ENCODE results near the gene PRIMA1.

The PRIMA1 gene

DNA sequence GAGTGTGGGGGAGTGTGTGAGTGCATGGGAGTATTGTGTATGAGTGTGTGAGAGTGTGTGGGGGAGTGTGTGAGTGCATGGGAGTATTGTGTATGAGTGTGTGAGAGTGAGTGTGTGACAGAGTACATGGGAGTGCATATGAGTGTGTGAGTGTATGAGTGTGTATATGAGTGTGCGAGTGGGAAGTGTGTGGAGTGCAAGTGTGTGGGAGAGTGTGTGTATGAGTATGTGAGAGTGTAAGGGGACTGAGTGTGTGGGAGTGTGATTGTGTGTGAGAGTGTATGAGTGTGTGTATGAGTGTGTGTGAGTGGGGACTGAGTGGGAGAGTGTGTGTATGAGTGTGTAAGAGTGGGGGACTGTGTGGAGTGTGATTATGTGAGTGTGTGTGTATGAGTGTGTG is 40.7 kb downstream of the PRIMA1 start:
- no peak overlapping the region for H3K4me3 ChIP-seq (ENCODE audit: low read length)
- TF ChIP-seq, protein P1, sequence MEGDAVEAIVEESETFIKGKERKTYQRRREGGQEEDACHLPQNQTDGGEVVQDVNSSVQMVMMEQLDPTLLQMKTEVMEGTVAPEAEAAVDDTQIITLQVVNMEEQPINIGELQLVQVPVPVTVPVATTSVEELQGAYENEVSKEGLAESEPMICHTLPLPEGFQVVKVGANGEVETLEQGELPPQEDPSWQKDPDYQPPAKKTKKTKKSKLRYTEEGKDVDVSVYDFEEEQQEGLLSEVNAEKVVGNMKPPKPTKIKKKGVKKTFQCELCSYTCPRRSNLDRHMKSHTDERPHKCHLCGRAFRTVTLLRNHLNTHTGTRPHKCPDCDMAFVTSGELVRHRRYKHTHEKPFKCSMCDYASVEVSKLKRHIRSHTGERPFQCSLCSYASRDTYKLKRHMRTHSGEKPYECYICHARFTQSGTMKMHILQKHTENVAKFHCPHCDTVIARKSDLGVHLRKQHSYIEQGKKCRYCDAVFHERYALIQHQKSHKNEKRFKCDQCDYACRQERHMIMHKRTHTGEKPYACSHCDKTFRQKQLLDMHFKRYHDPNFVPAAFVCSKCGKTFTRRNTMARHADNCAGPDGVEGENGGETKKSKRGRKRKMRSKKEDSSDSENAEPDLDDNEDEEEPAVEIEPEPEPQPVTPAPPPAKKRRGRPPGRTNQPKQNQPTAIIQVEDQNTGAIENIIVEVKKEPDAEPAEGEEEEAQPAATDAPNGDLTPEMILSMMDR (conservative IDR thresholded peaks at IDR 0.05; ENCODE audit: low read length): no peak
- no peak for DNase-seq (ENCODE audit: low read depth)

DNA sequence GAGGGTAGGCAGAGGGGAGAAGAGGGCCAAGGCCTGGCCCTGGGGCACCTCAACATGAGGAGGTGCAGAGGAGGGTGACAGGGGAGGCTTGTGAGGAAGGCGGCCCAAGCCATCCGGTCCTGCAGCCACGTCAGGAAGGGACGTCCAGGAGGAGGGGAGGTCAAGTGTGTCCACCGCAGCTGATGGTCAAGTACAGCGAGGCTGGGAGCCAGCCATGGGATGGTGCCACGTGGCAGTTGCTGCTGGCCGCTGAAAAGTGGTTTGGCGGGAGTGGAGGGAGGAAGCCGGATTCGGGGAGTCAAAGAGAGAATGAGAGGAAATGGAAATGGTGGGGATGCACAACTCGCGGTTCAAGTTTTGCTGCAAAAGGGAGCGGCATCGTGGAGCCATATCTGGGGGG is 41.2 kb downstream of the PRIMA1 start:
- TF ChIP-seq, protein P1 (conservative IDR thresholded peaks at IDR 0.05; ENCODE audit: low read length): no peak
- DNase-seq (ENCODE audit: low read depth): no peak
- H3K4me3 ChIP-seq (ENCODE audit: low read length): no peak overlapping the region

DNA sequence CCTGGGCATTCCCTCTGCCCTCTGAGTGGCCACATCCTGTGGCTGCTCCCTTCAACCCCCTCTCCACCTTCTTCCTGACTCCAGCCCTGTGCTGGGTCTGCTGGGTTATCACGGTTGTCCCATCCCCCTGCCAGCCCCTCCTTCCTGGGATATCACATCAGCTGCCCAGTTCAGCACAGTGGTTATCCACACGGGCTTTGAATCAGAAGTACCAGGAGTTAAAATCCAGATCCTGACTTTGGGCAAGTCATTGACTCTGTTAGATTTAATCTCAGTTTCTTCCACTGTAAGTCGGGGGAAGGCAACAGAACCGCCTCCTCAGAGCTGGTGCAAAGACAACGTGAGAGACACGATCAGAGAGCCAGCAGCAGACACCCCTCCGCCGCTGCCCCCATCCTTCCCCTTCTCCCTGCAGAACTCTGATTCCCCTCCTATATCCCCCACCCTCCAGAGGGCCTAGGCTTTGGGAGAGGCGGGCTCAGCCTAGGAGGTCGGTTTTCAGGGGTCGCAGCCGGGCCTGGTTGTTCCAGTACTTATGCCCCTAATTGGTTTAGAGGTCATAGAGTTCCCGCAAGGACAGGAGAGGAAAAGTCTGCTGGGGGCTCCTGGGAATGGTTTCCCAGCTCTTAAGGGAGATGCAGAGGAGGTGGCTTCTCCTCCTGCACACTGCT is 42.5 kb downstream of the PRIMA1 start:
- DNase-seq (ENCODE audit: low read depth): no peak

DNA sequence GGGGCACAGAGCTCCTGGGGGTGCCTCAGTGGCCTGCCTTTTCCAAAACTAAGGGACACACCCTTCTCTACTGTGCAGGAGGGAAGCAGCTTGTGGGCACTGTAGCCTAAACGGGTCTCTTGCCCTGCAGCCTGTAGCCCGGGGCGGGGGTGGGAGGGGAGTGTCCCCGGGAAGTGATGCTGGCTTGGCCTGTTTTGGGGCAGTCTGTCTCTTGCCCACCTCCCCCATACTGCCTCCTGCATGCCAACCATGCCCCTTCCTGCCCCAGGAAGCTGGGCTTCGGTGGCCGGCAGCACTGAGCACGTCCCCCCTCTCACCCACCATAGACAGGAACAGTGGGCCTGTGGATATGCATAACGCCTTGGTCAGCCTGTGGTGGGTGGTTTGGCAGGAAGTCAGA is 43.4 kb downstream of the PRIMA1 start:
- H3K4me3 ChIP-seq (ENCODE audit: low read length): no peak overlapping the region
- TF ChIP-seq, protein P1 (conservative IDR thresholded peaks at IDR 0.05; ENCODE audit: low read length): no peak
- no peak for DNase-seq (ENCODE audit: low read depth)

More for the DNA sequence above, 42.5 kb downstream of the PRIMA1 start:
- no peak overlapping the region for H3K4me3 ChIP-seq (ENCODE audit: low read length)
- TF ChIP-seq, protein P1 (conservative IDR thresholded peaks at IDR 0.05; ENCODE audit: low read length): no peak

DNA sequence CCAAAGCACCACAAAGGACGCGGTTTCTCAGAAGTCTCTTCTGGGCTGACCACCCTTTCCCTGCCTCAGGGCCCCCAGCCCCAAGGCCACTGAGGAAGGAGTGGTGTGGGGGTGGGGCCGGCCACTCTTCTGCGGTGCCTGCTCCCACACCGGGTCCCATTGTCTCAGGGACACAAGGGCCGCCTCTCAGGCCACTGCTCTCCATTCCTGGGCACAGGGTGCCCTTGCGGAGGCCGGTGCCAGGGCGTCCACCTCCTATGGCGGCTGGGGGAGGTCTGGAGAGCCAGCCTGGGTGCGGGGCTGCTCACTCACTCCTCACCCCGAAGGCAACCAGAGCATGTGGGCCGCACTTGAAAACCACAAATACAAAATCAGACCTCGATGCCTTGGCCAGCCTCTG is 44.1 kb downstream of the PRIMA1 start:
- TF ChIP-seq, protein P1 (conservative IDR thresholded peaks at IDR 0.05; ENCODE audit: low read length): no peak
- H3K4me3 ChIP-seq (ENCODE audit: low read length): no peak overlapping the region
- no peak for DNase-seq (ENCODE audit: low read depth)

DNA sequence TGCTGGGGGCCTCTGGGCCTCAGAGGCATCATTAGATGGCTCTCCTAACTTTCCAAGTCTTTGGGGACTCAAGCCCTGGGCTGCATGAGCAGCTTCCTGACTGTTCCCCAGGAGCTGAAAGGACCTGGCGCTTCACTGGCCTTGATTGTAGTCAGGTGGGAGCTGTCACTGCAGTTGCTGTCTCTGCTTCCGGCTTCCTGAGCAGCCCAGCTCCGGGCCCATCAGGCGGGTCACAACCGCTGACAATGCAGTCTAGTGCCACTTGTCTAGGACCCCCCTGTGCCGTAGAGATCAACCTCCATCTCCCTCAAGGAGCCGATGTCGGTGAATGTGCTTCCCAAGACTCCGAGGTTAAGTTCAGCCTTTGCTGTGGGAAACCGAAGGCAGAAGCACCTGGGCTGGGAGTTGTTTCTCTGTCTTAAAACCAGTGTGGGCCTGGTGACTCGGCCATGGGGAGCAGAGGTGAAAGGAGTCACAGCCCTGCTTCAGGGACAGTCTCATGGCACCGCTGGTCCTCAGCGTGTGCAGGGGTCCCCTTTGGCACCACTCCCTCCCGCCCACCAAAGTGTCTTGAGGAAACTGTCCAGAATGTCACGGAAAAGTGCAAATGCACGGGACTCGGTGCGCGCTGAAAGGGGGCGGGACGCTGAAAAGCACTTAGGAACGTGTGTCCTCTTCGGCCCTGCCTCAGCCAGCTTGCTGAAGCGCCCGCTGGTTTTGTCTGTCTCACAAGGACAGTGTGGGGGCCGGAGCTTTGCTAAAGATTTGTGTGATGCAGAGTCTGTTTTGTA is 44.8 kb downstream of the PRIMA1 start:
- no peak for DNase-seq (ENCODE audit: low read depth)
- TF ChIP-seq, protein P1 (conservative IDR thresholded peaks at IDR 0.05; ENCODE audit: low read length): no peak
- H3K4me3 ChIP-seq (ENCODE audit: low read length): no peak overlapping the region

DNA sequence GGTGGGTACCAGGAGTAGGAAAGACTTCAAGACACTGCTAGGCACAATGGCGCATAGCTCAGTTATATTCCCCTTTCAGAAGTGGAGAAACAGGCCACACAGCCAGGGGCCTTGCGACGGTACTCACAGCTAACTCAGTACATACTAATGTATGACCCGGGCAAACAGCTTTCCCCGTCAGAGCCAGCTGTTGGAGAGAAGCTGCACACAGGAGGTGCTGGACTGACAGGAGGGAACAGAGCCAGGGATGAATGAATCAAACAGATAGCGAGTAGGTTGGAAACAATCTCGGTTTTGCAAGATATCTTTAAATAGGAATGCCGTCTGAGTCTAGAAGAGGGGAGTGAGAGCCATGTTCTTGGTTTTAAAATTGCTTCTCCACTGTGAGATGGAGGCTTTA is 45.5 kb downstream of the PRIMA1 start:
- no peak overlapping the region for H3K4me3 ChIP-seq (ENCODE audit: low read length)
- DNase-seq (ENCODE audit: low read depth): no peak
- TF ChIP-seq, protein P1 (conservative IDR thresholded peaks at IDR 0.05; ENCODE audit: low read length): no peak
